ENCODE measurements around the gene TMEM52. TPM values are rescaled to one million over a fixed set of nuclear protein-coding genes. Genes with fewer than 3 reads are reported as not detected.

The TMEM52 gene
- polyA plus RNA-seq, 1 of the 3 experiments (the other 2 are of a cell fraction), result 4.8 TPM

DNA sequence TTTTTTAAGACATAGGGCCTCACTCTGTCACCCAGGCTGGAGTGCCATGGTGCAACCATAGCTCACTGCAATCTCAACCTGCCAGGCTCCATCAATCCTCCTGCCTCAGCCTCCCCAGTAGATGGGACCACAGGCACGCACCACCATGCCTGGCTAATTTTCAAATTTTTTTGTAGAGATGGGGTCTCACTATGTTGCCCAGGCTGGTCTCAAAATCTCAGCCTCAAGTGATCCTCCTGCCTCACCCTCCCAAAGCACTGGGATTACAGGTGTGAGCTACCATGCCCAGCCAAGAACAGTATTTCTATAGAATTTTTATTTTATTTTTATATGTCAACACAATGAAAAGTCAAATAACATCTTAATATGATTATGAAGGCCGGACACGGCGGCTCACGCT lies 39.1 kb downstream of the TMEM52 start:
- Histone ChIP-seq H3K4me2 (no peak overlapping the region), H3K27me3 (ENCODE audit: insufficient read depth) (no peaks in the 10 kb centered on the region), H4K20me1 (ENCODE audit: insufficient read depth) (peaks cover 100% of the 10 kb centered on the region), H3K4me1 (ENCODE audit: control insufficient read depth in 1 of 2, insufficient read depth in 2 of 2, low read depth in 1 of 2, low read length in 1 of 2) (peaks cover 0 to 18% of the 10 kb centered on the region in 2 experiments; a peak in 2 of 4 replicates), H2AFZ (ENCODE audit: low read depth) (no peak overlapping the region), H3K36me3 (replicated peaks in 1 of 2; ENCODE audit: control insufficient read depth in 1 of 2, insufficient read depth in 2 of 2, low read length in 1 of 2) (peaks cover 8 to 26% of the 10 kb centered on the region in 2 experiments), H3F3A (replicated peaks; ENCODE audit: insufficient read depth) (peaks cover 6% of the 10 kb centered on the region), H3K9me3 (no peaks in the 10 kb centered on the region), H3K9me2 (no peaks in the 10 kb centered on the region), H3K79me2 (ENCODE audit: insufficient read depth) (peaks cover 100% of the 10 kb centered on the region), H3K4me3 (ENCODE audit: low read depth in 2 of 2, low read length in 1 of 2) (no peak overlapping the region), H3K27ac (ENCODE audit: low read depth in 2 of 2, low read length in 1 of 2) (no peak overlapping the region), H3K9ac (no peak overlapping the region)
- TF ChIP-seq GATA2 (CRISPR knock-in tag; IDR thresholded peaks at IDR 0.05) (no peak), GABPA (IDR thresholded peaks at IDR 0.05; ENCODE audit: low read depth) (no peak), FOXJ3 (CRISPR knock-in tag; IDR thresholded peaks at IDR 0.05) (no peak), POLR2AphosphoS5 (IDR thresholded peaks at IDR 0.05; ENCODE audit: low read depth, low read length) (no peak), NFIC (IDR thresholded peaks at IDR 0.05; ENCODE audit: borderline replicate concordance) (no peak)
- TF ChIP-seq, protein P1, sequence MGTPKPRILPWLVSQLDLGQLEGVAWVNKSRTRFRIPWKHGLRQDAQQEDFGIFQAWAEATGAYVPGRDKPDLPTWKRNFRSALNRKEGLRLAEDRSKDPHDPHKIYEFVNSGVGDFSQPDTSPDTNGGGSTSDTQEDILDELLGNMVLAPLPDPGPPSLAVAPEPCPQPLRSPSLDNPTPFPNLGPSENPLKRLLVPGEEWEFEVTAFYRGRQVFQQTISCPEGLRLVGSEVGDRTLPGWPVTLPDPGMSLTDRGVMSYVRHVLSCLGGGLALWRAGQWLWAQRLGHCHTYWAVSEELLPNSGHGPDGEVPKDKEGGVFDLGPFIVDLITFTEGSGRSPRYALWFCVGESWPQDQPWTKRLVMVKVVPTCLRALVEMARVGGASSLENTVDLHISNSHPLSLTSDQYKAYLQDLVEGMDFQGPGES (IDR thresholded peaks at IDR 0.05; ENCODE audit: low read depth, low read length), result no peak
- TF ChIP-seq, protein P2, sequence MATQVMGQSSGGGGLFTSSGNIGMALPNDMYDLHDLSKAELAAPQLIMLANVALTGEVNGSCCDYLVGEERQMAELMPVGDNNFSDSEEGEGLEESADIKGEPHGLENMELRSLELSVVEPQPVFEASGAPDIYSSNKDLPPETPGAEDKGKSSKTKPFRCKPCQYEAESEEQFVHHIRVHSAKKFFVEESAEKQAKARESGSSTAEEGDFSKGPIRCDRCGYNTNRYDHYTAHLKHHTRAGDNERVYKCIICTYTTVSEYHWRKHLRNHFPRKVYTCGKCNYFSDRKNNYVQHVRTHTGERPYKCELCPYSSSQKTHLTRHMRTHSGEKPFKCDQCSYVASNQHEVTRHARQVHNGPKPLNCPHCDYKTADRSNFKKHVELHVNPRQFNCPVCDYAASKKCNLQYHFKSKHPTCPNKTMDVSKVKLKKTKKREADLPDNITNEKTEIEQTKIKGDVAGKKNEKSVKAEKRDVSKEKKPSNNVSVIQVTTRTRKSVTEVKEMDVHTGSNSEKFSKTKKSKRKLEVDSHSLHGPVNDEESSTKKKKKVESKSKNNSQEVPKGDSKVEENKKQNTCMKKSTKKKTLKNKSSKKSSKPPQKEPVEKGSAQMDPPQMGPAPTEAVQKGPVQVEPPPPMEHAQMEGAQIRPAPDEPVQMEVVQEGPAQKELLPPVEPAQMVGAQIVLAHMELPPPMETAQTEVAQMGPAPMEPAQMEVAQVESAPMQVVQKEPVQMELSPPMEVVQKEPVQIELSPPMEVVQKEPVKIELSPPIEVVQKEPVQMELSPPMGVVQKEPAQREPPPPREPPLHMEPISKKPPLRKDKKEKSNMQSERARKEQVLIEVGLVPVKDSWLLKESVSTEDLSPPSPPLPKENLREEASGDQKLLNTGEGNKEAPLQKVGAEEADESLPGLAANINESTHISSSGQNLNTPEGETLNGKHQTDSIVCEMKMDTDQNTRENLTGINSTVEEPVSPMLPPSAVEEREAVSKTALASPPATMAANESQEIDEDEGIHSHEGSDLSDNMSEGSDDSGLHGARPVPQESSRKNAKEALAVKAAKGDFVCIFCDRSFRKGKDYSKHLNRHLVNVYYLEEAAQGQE (IDR thresholded peaks at IDR 0.05; ENCODE audit: low read depth, low read length), result no peak
- 96% methylated on average over 5 of the region's 5 CpGs for WGBS (ENCODE audit: low lambda C conversion rate)
- POLR2A ChIA-PET, result no interaction called here
- CTCF ChIA-PET, result interaction anchor here (1.1 to 2.4 kb wide), 2 partner anchors 29 to 63 kb away, joined by 3 to 8 read pairs; no protein-coding TSS in a partner anchor
- no peak for DNase-seq

- Histone ChIP-seq H3K27ac (ENCODE audit: low read depth in 2 of 2, low read length in 1 of 2) (no peak overlapping the region), H3K4me1 (ENCODE audit: control insufficient read depth in 1 of 2, insufficient read depth in 2 of 2, low read depth in 1 of 2, low read length in 1 of 2) (peaks cover 0 to 25% of the 10 kb centered on the region in 2 experiments; a peak in 2 of 4 replicates), H3K79me2 (ENCODE audit: insufficient read depth) (peaks cover 100% of the 10 kb centered on the region), H3K9me2 (no peaks in the 10 kb centered on the region), H3K9me3 (no peaks in the 10 kb centered on the region), H3K4me2 (no peak overlapping the region), H4K20me1 (ENCODE audit: insufficient read depth) (peaks cover 100% of the 10 kb centered on the region), H3K4me3 (ENCODE audit: low read depth in 2 of 2, low read length in 1 of 2) (no peak overlapping the region), H3K9ac (no peak overlapping the region), H3F3A (replicated peaks; ENCODE audit: insufficient read depth) (peaks cover 1% of the 10 kb centered on the region), H2AFZ (ENCODE audit: low read depth) (no peak overlapping the region), H3K27me3 (ENCODE audit: insufficient read depth) (no peaks in the 10 kb centered on the region), H3K36me3 (replicated peaks in 1 of 2; ENCODE audit: control insufficient read depth in 1 of 2, insufficient read depth in 2 of 2, low read length in 1 of 2) (peaks cover 11 to 35% of the 10 kb centered on the region in 2 experiments)
- WGBS (ENCODE audit: low lambda C conversion rate), result 92% methylated on average over 4 of the region's 5 CpGs
- CTCF ChIA-PET, result interaction anchor here (1.1 kb wide), 1 partner anchor 9 kb away, joined by 3 read pairs; no protein-coding TSS in a partner anchor
- POLR2A ChIA-PET, result no interaction called here
- DNase-seq, result no peak
- TF ChIP-seq NFIC (IDR thresholded peaks at IDR 0.05; ENCODE audit: borderline replicate concordance) (no peak), TCF12 (IDR thresholded peaks at IDR 0.05) (no peak), GABPA (IDR thresholded peaks at IDR 0.05; ENCODE audit: low read depth) (no peak), ZBTB33 (IDR thresholded peaks at IDR 0.05; ENCODE audit: borderline replicate concordance, low read depth) (no peak), TEAD4 (IDR thresholded peaks at IDR 0.05; ENCODE audit: borderline replicate concordance, insufficient read depth) (no peak), FOSL2 (IDR thresholded peaks at IDR 0.05; ENCODE audit: borderline replicate concordance, low read depth) (no peak), RCOR1 (IDR thresholded peaks at IDR 0.05; ENCODE audit: low read length) (no peak), CHD2 (IDR thresholded peaks at IDR 0.05; ENCODE audit: low read length, partially characterized antibody) (no peak), NRF1 (IDR thresholded peaks at IDR 0.05; ENCODE audit: low read depth, low read length) (no peak), FOXJ3 (CRISPR knock-in tag; IDR thresholded peaks at IDR 0.05) (no peak), CTCF (IDR thresholded peaks at IDR 0.05) (no peak)
- TF ChIP-seq, protein P3, sequence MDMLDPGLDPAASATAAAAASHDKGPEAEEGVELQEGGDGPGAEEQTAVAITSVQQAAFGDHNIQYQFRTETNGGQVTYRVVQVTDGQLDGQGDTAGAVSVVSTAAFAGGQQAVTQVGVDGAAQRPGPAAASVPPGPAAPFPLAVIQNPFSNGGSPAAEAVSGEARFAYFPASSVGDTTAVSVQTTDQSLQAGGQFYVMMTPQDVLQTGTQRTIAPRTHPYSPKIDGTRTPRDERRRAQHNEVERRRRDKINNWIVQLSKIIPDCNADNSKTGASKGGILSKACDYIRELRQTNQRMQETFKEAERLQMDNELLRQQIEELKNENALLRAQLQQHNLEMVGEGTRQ (IDR thresholded peaks at IDR 0.05; ENCODE audit: borderline replicate concordance, low read depth, low read length), result no peak
Observed at GRCh38 chr1:1877865-1878436, 41.1 kb downstream of the TMEM52 start.

All from SK-N-SH (cell line).